Ectodermal cell (in vitro differentiated cells): ENCODE data around the gene AIDA. TPM values are rescaled to one million over a fixed set of nuclear protein-coding genes. Genes with fewer than 3 reads are reported as not detected.
"Not testable (repeated sequence)": the region's sequence is repeated elsewhere in the genome, so short reads cannot be mapped to it uniquely, and the experiment has no call there.

Experiments
- H3K27ac ChIP-seq: 2 replicates; pipeline ENCODE4 v1.7.0; 2013; ENCODE audit warnings: mild to moderate bottlenecking, low read depth, low read length; ENCODE audit not compliant: insufficient read depth, poor library complexity, severe bottlenecking
- H3K27me3 ChIP-seq: 2 replicates; pipeline ENCODE4 v1.7.0; 2013; ENCODE audit warnings: mild to moderate bottlenecking, low read length; ENCODE audit not compliant: insufficient read depth, control insufficient read depth, poor library complexity, severe bottlenecking
- H3K36me3 ChIP-seq: one replicate; pipeline ENCODE4 v1.7.0; 2013; ENCODE audit warnings: low read length; ENCODE audit not compliant: control insufficient read depth, insufficient read depth
- H3K4me1 ChIP-seq: one replicate; pipeline ENCODE4 v1.7.0; 2013; ENCODE audit warnings: low read length; ENCODE audit not compliant: control insufficient read depth, insufficient read depth
- H3K4me3 ChIP-seq: 2 replicates; pipeline ENCODE4 v1.7.0; 2013; ENCODE audit warnings: low read depth, low read length, control low read depth; ENCODE audit not compliant: insufficient read depth
- H3K9me3 ChIP-seq: 2 replicates; pipeline ENCODE4 v1.7.0; 2013; ENCODE audit warnings: mild to moderate bottlenecking, low read length, moderate library complexity; ENCODE audit not compliant: control insufficient read depth
- WGBS, 2 experiments: methylation state at CpG; one replicate each; pipeline ENCODE4 v1.1.7; 2013; ENCODE audit warnings: missing lambda C conversion rate in 2 of 2; 5-methylcytosine and 5-hydroxymethylcytosine counted together
- polyA plus RNA-seq, 4 experiments: library from polyadenylated mRNA; stranded (reverse); fragments of 50-300 nt; gene quantifications; one replicate each; pipeline ENCODE4 v1.2.3, GENCODE V29; 2013

Gene AIDA, protein sequence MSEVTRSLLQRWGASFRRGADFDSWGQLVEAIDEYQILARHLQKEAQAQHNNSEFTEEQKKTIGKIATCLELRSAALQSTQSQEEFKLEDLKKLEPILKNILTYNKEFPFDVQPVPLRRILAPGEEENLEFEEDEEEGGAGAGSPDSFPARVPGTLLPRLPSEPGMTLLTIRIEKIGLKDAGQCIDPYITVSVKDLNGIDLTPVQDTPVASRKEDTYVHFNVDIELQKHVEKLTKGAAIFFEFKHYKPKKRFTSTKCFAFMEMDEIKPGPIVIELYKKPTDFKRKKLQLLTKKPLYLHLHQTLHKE
- 105 TPM for polyA plus RNA-seq (2013, experiment 1 of 4)
- 105 TPM for polyA plus RNA-seq (2013, experiment 2 of 4)
- polyA plus RNA-seq (2013, experiment 3 of 4), result 90.0 TPM
- 92.2 TPM for polyA plus RNA-seq (2013, experiment 4 of 4)

DNA sequence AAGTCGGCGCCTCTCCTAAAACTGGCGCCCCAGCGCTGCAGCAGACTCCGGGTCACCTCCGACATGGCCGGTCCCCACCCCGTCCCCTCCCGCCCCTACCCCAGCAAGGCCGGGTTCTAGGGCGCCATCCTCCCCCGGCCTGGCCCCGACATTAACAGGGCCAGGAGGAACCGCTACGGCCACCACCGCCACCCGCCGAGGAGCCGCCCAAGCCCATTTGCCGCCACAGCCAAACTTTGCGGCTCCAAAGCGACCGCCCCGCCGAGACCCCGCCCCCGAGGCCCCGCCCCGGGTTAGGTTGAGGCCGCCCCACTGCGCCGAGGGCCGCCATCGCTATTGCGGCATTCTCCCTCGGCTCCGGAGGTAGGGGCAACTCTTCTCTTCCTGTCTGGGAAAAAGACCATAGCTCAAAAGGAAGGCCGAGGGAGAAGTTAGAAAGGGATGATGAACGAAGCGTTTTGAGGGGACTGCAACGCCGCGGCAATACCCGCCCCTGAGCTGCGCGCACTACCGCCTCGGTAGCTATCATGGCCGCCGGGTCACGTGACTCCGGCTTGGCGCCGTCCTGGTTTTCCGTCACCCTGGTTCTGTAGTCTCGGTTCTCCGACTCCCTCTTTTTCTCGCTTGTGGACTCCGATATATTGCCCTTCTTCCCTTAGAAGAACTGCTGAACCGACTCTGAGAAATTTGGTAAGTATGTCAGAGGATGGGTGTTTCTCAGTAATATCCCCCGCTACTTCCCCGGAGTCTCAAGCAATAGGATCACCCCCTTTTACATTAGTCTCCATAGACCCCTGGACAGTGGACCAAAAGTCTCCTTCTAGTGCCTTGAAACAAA is at the start of gene AIDA, which contains the start of gene BROX:
Gene AIDA, minus strand, starts transcription at position 239 of the 838 bp plus-strand sequence. Its CDS starts 174 bp downstream, at position 65.
Gene BROX, plus strand, starts transcription at position 312 of the 838 bp plus-strand sequence. CDS start 3,136 bp downstream, outside the sequence.
- H3K4me3 ChIP-seq, result peak within 1 kb of the TSS; percentile 79
- 0 to 1% methylated on average over 51 to 52 of the region's 62 CpGs for WGBS, 2 experiments
- no peaks in the 10 kb centered on the region for H3K9me3 ChIP-seq
- H3K4me1 ChIP-seq, result no peaks in the 10 kb centered on the region
- H3K27me3 ChIP-seq, result no peaks in the 10 kb centered on the region
- H3K36me3 ChIP-seq, result peaks cover 7% of the 10 kb centered on the region
- peak within 1 kb of the TSS; percentile 72 for H3K27ac ChIP-seq

DNA sequence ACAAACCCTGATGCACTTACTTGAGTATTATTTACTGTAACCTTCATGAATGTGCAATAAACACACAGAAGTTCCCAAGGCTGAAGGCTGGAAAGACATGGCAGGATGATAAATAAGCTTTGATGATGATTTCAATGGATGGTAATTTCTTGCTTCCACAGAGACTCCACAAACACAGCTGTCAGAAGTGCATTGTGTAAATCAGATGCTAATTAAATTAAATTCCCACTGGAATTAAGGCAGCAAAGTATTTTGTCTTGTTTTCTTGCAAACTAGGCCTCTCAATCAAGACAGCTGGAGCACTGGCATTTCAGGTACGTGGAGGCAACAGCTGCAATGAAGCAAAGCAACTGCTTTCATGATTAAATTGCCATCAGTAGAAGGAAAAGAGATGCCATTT is 48.8 kb upstream of the AIDA start:
- 57 to 76% methylated on average over 1 of the region's 1 CpG for WGBS, 2 experiments
- no peaks in the 10 kb centered on the region for H3K9me3 ChIP-seq
- H3K27ac ChIP-seq, result no peak overlapping the region

DNA sequence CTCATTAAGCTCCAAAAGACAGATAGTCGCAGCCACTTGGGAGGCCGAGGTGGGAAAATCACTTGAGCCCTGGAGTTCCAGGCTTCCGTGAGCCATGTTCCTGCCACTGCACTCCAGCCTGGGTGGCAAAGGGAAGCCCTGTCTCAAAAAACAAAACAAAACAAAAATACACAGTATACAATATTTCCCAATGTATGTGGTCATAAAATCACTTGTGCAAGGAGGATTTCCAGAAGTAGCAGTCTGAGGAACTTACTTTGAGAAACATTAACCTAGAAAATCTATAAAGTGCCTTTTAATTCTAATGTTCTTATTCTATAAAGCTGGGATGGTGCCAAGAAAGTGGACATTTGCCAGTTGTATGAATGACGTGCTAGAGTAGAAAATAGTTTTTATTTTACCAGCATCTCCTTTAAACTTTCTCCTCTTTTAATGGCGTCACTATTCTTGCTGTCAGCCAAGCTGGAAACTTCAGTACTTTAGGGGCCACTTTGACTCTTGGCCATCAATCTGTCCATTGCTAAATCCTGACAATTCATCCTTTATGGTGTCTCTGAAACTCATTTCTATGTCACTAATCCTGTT is 47.3 kb upstream of the AIDA start:
- H3K36me3 ChIP-seq, result no peaks in the 10 kb centered on the region
- 93 to 97% methylated on average over 5 of the region's 5 CpGs for WGBS, 2 experiments

More for the DNA sequence above, 48.8 kb upstream of the AIDA start:
- H3K4me3 ChIP-seq, result no peak overlapping the region
- no peaks in the 10 kb centered on the region for H3K27me3 ChIP-seq
- no peaks in the 10 kb centered on the region for H3K36me3 ChIP-seq
- no peaks in the 10 kb centered on the region for H3K4me1 ChIP-seq

DNA sequence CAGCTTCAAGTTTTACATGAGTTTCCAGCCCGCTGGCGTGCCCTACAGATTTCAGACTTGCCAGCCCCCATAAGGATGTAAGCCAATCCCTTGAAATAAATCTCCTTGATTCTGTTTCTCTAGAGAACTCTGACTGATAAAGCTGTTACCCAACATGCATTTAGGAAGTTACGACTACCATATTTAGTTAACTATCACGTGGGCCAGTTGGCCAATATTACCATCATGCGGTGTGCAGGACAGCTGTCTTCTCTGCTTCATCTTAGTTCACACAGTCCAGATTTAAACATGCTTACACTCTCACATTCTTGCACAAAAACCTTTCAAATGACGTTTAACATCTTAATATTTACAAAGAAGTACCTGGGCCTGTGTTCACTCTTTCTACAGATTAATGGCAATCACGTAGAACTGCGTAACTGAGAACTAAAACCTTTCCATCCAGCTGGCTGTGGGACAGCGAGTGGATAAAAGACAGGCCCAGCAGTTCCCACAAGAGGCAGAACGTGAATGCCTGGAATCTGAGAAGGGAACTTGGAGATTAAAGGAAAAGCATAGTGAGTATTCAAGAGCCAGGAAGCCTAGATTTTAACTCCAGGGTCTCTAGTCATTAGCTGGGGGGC is 45.5 kb upstream of the AIDA start:
- H3K4me1 ChIP-seq, result no peaks in the 10 kb centered on the region
- no peak overlapping the region for H3K4me3 ChIP-seq
- no peak overlapping the region for H3K27ac ChIP-seq
- WGBS, 2 experiments, result 81 to 82% methylated on average over 10 of the region's 10 CpGs
- no peaks in the 10 kb centered on the region for H3K9me3 ChIP-seq
- H3K27me3 ChIP-seq, result no peaks in the 10 kb centered on the region
- H3K36me3 ChIP-seq, result no peaks in the 10 kb centered on the region

More for the DNA sequence above, 47.3 kb upstream of the AIDA start:
- H3K27ac ChIP-seq, result no peak overlapping the region
- H3K4me3 ChIP-seq, result no peak overlapping the region
- no peaks in the 10 kb centered on the region for H3K4me1 ChIP-seq
- no peaks in the 10 kb centered on the region for H3K9me3 ChIP-seq
- no peaks in the 10 kb centered on the region for H3K27me3 ChIP-seq

DNA sequence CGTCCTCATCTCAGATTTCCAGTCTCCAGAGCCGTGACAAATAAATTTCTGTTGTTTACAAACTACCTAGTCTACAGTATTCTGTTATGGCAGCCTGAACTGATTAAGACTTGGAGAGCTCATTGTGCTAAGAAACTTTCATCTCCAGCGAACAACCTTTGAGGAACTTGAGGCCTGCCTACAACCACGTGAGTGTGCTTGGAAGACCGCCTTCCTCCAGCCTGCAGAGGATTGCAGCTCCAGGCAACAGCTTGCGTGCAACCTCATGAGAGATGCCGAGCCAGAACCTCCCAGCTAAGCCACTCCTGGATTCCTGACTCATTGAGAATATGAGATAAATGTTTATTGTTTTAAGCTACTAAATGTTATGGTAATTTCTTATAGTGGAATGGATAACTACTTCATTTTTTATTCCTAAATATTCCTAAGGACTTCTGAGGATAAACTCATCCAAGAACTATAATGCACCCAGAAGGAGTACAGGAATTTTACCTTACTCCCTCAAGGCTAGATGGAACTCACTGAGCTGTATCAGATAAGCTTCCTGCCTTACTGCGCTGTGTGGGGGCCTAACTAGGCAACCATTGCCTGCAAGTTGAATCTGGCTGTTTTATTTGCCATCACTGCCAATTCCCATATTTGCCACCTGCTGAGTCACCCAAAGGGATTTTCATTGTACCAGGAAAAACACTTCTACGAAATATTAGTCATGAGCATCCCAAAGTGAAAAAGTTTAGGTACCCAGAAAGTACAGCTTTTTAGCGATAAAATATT is 42.3 kb upstream of the AIDA start:
- WGBS, 2 experiments, result 93 to 98% methylated on average over 10 of the region's 10 CpGs
- H3K27me3 ChIP-seq, result no peaks in the 10 kb centered on the region
- H3K9me3 ChIP-seq, result no peaks in the 10 kb centered on the region
- no peaks in the 10 kb centered on the region for H3K36me3 ChIP-seq
- H3K27ac ChIP-seq, result no peak overlapping the region
- no peaks in the 10 kb centered on the region for H3K4me1 ChIP-seq
- H3K4me3 ChIP-seq, result no peak overlapping the region

DNA sequence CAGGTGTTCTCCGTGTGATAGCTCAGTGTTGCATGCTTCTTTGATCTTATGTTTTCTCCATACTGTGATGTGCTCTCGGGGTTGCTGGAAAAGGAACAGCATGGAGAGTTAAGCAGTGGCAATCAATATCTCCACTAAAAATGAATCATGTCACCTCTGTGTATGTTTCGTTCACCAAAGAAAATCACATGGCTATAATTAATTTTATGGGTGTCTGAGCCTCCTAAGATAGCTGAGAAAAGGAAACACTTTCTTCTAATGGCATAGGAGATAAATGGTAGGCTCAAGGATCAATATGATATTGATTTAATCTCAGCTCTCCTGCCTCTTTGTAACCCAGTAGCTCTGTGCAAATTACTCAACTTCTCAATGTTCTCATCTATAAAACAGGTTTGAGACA is 39.0 kb upstream of the AIDA start:
- no peaks in the 10 kb centered on the region for H3K9me3 ChIP-seq
- 81 to 87% methylated on average over 2 to 3 of the region's 3 CpGs for WGBS, 2 experiments
- no peaks in the 10 kb centered on the region for H3K4me1 ChIP-seq
- no peak overlapping the region for H3K27ac ChIP-seq
- H3K36me3 ChIP-seq, result no peaks in the 10 kb centered on the region
- no peak overlapping the region for H3K4me3 ChIP-seq
- no peaks in the 10 kb centered on the region for H3K27me3 ChIP-seq

DNA sequence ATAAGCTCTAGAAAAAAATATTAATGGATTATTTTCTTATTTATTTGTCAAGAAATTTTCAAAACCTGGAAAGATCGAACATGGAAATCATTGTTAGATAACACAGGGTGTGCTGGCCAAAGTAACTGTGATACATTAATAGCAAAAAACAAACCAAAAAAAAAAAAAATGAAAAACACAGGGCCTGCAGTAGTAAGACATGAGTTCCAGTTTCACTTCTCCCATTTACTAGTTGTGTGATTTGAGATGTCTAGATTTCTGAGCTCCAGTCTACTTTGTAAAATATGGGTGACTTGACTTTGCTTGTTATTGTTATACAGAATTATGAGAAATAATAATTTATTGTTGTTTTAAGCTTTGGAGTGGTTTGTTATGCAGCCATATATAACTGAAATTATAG is 38.4 kb upstream of the AIDA start:
- Histone ChIP-seq H3K27ac (no peak overlapping the region), H3K36me3 (no peaks in the 10 kb centered on the region), H3K27me3 (no peaks in the 10 kb centered on the region), H3K9me3 (no peaks in the 10 kb centered on the region), H3K4me3 (no peak overlapping the region), H3K4me1 (no peaks in the 10 kb centered on the region)
- WGBS, 2 experiments, result 83 to 100% methylated on average over 1 of the region's 1 CpG

DNA sequence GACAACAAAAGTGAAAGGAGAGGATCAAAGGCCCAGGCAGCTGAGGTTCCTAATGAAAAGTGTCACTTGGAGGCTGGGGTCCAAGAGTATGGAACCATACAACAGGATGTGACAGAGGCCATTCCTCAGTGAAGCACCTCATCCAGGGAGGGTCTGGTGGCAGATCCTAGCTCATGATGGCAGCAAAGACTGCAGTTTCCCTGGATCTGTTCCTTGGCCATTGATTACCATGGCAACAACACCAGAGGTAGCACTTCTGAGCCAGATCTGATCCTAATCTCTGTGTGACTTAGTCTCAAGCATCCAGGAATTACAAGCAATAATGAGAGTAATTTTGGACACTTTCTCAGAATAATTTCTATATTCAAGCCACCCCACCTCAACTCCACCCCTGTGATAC is 37.6 kb upstream of the AIDA start:
- H3K27ac ChIP-seq, result no peak overlapping the region
- no peaks in the 10 kb centered on the region for H3K36me3 ChIP-seq

DNA sequence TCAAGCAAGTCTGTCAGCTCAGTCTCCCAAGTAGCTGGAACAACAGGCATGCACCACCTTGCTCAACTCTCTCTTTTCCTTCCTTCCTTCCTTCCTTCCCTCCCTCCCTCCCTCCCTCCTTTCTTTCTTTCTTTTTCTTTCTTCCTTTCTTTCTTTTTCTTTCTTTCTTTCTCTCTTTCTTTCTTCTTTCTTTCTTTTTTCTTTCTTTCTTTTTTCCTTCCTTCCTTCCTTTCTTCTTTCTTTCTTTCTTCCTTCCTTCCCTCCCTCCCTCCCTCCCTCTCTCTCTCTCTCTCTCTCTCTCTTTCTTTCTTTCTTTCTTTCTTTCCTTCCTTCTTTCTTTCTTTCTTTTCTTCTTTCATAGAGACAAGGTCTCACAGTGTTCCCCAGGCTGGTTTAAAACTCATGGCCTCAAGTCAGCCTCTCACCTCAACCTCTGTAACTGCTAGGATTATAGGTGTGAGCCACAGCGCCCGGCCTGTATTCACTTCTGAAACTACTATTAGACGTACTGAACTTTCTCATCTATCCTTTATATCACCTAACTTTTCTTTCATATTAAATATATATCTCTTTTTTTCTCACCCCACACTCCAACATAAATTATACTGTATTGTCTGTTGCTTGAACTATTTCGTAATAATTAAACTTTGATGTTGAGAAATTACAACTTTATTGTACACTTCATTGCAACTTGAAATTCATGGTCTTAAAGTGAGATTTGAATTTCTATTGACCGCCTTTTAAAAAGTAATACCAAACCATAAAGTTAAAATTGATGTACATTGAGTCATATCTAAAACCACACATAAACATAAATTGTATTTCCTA is 29.6 kb upstream of the AIDA start:
- not testable (repeated sequence) for H3K9me3 ChIP-seq, H3K27ac ChIP-seq, H3K36me3 ChIP-seq, H3K4me1 ChIP-seq, H3K4me3 ChIP-seq, H3K27me3 ChIP-seq
- WGBS, 2 experiments, result 96% methylated on average over 3 of the region's 5 CpGs

More for the DNA sequence above, 37.6 kb upstream of the AIDA start:
- Histone ChIP-seq H3K9me3 (no peaks in the 10 kb centered on the region), H3K27me3 (no peaks in the 10 kb centered on the region), H3K4me1 (no peaks in the 10 kb centered on the region), H3K4me3 (no peak overlapping the region)
